Neural progenitor cell (in vitro differentiated cells): ENCODE data around the gene KBTBD4.

Experiments used
- EZH2 ChIP-seq: fragments of 200-600 bp; sonication (generic); IDR thresholded peaks from 2 replicates; pipeline ENCODE4 v1.6.1; 2017; ENCODE audit warnings: antibody characterized with exemption, mild to moderate bottlenecking, moderate library complexity
- EZH2phosphoT487 ChIP-seq: fragments of 200-600 bp; sonication (generic); IDR thresholded peaks from 2 replicates; pipeline ENCODE4 v1.6.1; 2017; ENCODE audit warnings: antibody characterized with exemption
- TF ChIP-seq, protein P1 (sequence below): fragments of 200-600 bp; sonication (generic); IDR thresholded peaks from 2 replicates; pipeline ENCODE4 v1.5.1; 2017; ENCODE audit warnings: antibody characterized with exemption, mild to moderate bottlenecking

DNA sequence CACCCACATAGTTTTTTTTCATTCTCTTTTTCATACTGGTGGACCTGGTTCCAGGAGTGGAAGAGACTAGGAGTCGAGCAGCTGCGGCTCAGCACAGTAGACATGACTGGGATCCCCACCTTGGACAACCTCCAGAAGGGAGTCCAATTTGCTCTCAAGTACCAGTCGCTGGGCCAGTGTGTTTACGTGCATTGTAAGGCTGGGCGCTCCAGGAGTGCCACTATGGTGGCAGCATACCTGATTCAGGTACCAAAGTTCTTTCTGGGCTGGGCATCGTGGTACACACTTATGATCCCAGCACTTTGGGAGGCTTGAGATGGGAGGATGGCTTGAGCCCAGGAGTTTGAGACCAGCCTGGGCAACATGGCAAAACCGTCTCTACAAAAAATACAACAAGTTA lies 9.1 kb downstream of the KBTBD4 start:
- TF ChIP-seq, protein P1, sequence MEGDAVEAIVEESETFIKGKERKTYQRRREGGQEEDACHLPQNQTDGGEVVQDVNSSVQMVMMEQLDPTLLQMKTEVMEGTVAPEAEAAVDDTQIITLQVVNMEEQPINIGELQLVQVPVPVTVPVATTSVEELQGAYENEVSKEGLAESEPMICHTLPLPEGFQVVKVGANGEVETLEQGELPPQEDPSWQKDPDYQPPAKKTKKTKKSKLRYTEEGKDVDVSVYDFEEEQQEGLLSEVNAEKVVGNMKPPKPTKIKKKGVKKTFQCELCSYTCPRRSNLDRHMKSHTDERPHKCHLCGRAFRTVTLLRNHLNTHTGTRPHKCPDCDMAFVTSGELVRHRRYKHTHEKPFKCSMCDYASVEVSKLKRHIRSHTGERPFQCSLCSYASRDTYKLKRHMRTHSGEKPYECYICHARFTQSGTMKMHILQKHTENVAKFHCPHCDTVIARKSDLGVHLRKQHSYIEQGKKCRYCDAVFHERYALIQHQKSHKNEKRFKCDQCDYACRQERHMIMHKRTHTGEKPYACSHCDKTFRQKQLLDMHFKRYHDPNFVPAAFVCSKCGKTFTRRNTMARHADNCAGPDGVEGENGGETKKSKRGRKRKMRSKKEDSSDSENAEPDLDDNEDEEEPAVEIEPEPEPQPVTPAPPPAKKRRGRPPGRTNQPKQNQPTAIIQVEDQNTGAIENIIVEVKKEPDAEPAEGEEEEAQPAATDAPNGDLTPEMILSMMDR: no peak
- TF ChIP-seq EZH2 (no peak), EZH2phosphoT487 (no peak)
